Sigmoid colon (tissue), 3 donors: Measurements from ENCODE around the gene REM2.

Source experiments
- POLR2A ChIP-seq, 2 donors: fragments of 450-650 bp; IDR thresholded peaks; one replicate each; pipeline ENCODE4 v1.6.1; 2016; ENCODE audit warnings: antibody characterized with exemption in 2 of 2, mild to moderate bottlenecking in 2 of 2, moderate library complexity in 2 of 2
- TF ChIP-seq, protein P1 (sequence below), 4 experiments: fragments of 450-650 bp in 3 of 4; fragments of 200-600 bp in 1 of 4; IDR thresholded peaks; one replicate each; pipeline ENCODE4 v1.5.1; 2016 to 2019; ENCODE audit warnings: antibody characterized with exemption in 4 of 4, mild to moderate bottlenecking in 3 of 4, moderate library complexity in 2 of 4

DNA sequence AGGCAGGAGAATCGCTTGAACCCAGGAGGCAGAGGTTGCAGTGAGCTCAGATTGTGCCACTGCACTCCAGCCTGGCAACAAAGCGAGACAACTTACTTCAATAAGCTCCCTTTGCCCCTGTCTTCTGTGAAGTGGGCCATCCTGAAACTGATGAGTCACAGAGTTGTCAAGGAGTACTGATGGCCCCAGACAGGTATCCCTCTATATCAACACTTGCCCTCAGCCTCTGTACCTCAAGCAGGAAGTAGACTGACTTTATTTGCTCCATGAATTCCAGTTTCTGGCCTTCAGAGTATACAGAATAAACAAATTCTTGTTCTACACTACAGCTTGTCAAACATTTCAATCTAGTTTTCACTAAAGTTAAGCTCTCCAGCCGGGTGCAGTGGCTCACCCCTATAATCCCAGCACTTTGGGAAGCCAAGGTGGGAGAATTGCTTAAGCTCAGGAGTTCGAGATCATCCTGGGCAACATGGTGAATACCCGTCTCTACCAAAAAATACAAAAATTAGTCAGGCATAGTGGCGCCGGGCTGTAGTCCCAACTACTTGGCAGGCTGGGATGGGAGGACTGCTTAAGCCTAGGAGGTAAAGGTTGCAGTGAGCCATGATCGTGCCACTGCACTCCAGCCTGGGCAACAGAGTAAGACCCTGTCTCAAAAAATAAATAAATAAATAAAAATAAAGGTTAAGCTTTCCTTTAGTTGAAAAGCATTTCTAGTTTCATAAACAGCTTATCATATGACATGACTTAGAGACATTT lies 27.9 kb upstream of the REM2 start:
- TF ChIP-seq, protein P1, sequence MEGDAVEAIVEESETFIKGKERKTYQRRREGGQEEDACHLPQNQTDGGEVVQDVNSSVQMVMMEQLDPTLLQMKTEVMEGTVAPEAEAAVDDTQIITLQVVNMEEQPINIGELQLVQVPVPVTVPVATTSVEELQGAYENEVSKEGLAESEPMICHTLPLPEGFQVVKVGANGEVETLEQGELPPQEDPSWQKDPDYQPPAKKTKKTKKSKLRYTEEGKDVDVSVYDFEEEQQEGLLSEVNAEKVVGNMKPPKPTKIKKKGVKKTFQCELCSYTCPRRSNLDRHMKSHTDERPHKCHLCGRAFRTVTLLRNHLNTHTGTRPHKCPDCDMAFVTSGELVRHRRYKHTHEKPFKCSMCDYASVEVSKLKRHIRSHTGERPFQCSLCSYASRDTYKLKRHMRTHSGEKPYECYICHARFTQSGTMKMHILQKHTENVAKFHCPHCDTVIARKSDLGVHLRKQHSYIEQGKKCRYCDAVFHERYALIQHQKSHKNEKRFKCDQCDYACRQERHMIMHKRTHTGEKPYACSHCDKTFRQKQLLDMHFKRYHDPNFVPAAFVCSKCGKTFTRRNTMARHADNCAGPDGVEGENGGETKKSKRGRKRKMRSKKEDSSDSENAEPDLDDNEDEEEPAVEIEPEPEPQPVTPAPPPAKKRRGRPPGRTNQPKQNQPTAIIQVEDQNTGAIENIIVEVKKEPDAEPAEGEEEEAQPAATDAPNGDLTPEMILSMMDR (IDR thresholded peaks at IDR 0.05) = no peak
- no peak for TF ChIP-seq POLR2A (IDR thresholded peaks at IDR 0.05)
